Caco-2 (cell line): ENCODE measurements around the gene BMP7. TPM values are rescaled to one million over a fixed set of nuclear protein-coding genes. Genes with fewer than 3 reads are reported as not detected.

Source experiments
- BruUV-seq: library from RNA; stranded (reverse); fragments of 400-500 nt; replicated peaks from 2 replicates; lab custom pipeline; 2021; lab: Mats Ljungman, UMichigan
- CTCF ChIA-PET: fragments of 300-600 bp; sonication (Branson Sonifier 250); formaldehyde crosslinking; loops from one replicate; lab custom pipeline; 2022; ENCODE audit warnings: antibody characterized with exemption; lab: Charles Lee
- POLR2A ChIA-PET: fragments of 300-600 bp; sonication (Branson Sonifier 250); formaldehyde crosslinking; loops from one replicate; lab custom pipeline; 2022; ENCODE audit warnings: antibody characterized with exemption; lab: Charles Lee
- DNase-seq, 2 experiments: peaks; one replicate each; pipeline versions ENCODE4 v3.0.0 to v3.0.0-alpha.2; 2020 to 2022
- H3K27me3 ChIP-seq: replicated peaks from 2 replicates; pipeline ENCODE4 v1.6.0; 2011; ENCODE audit warnings: low read length; ENCODE audit not compliant: control insufficient read depth, insufficient read depth
- H3K36me3 ChIP-seq: 2 replicates; pipeline ENCODE4 v1.5.1; 2011; ENCODE audit warnings: low read length; ENCODE audit not compliant: control insufficient read depth, insufficient read depth
- H3K4me1 ChIP-seq: fragments of 250-450 bp; sonication (Bioruptor Pico); 2 replicates; pipeline ENCODE4 v1.5.1; 2020; ENCODE audit warnings: mild to moderate bottlenecking
- H3K4me3 ChIP-seq: 2 replicates; pipeline ENCODE4 v1.5.1; 2011; ENCODE audit warnings: low read depth, mild to moderate bottlenecking, control low read depth, low read length
- H3K9me3 ChIP-seq: fragments of 250-450 bp; sonication (Bioruptor Pico); 2 replicates; pipeline ENCODE4 v1.5.1; 2020; ENCODE audit warnings: mild to moderate bottlenecking, moderate library complexity
- H3K27ac Mint-ChIP-seq: one replicate; pipeline ENCODE4 v1.8.0; 2022; ENCODE audit warnings: mixed read lengths; ENCODE audit not compliant: unreplicated experiment
- H3K27me3 Mint-ChIP-seq: one replicate; pipeline ENCODE4 v1.8.0; 2022; ENCODE audit warnings: mixed read lengths; ENCODE audit not compliant: insufficient read depth, unreplicated experiment
- H3K36me3 Mint-ChIP-seq: one replicate; pipeline ENCODE4 v1.8.0; 2022; ENCODE audit warnings: mild to moderate bottlenecking, mixed read lengths; ENCODE audit not compliant: insufficient read depth, unreplicated experiment
- H3K4me1 Mint-ChIP-seq: one replicate; pipeline ENCODE4 v1.8.0; 2022; ENCODE audit warnings: low read depth, mixed read lengths; ENCODE audit not compliant: unreplicated experiment
- H3K4me3 Mint-ChIP-seq: one replicate; pipeline ENCODE4 v1.8.0; 2022; ENCODE audit warnings: mild to moderate bottlenecking, moderate library complexity, mixed read lengths; ENCODE audit not compliant: unreplicated experiment
- H3K9me3 Mint-ChIP-seq: one replicate; pipeline ENCODE4 v1.8.0; 2022; ENCODE audit warnings: mixed read lengths; ENCODE audit not compliant: unreplicated experiment
- intact Hi-C: fragments of 100-400 bp; cut with micrococcal nuclease; formaldehyde crosslinking; loops from one replicate; pipeline ENCODE4 v1.10.0; 2022; ENCODE audit not compliant: unreplicated experiment
- total RNA-seq: library from RNA; stranded (reverse); gene quantifications from 2 replicates; pipeline ENCODE4 v1.2.3, GENCODE V29; 2022
- TF ChIP-seq, protein P1 (sequence below), 2 experiments: fragments of 200-600 bp in 1 of 2; IDR thresholded peaks; 1 replicate in 1 of 2; 2 replicates in 1 of 2; pipeline versions ENCODE4 v1.5.1 to v1.8.0; 2011 to 2022; ENCODE audit warnings: antibody characterized with exemption in 1 of 2, control low read depth in 1 of 2, inconsistent platforms in 1 of 2, low read depth in 1 of 2, low read length in 1 of 2, mild to moderate bottlenecking in 1 of 2, moderate library complexity in 1 of 2; ENCODE audit not compliant: insufficient read depth in 1 of 2, severe bottlenecking in 1 of 2, unreplicated experiment in 1 of 2

Gene BMP7
- total RNA-seq, 1 experiment from 2014 or later, result 317 TPM

DNA sequence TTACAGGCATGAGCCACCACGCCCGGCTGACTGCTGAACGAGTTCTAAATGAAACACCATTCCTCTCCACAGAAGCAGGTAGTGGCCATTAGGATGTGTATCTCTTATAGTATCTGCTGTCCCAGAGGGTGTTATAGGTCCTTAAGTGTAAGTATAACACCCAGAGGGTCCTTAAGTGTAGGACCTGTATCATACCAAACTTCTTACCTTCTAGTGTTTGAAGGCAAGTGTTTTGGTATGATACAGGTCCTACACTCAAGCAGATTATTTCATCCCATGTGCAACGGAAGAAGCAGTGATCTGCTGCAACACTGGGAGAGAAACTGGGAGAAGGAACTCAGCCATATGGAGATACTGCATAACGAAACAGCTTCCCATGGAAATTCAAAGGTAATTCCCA, 17.4 kb downstream of the BMP7 start:
- peaks cover 48% of the 10 kb centered on the region for H3K4me1 Mint-ChIP-seq
- TF ChIP-seq, protein P1, sequence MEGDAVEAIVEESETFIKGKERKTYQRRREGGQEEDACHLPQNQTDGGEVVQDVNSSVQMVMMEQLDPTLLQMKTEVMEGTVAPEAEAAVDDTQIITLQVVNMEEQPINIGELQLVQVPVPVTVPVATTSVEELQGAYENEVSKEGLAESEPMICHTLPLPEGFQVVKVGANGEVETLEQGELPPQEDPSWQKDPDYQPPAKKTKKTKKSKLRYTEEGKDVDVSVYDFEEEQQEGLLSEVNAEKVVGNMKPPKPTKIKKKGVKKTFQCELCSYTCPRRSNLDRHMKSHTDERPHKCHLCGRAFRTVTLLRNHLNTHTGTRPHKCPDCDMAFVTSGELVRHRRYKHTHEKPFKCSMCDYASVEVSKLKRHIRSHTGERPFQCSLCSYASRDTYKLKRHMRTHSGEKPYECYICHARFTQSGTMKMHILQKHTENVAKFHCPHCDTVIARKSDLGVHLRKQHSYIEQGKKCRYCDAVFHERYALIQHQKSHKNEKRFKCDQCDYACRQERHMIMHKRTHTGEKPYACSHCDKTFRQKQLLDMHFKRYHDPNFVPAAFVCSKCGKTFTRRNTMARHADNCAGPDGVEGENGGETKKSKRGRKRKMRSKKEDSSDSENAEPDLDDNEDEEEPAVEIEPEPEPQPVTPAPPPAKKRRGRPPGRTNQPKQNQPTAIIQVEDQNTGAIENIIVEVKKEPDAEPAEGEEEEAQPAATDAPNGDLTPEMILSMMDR (IDR thresholded peaks at IDR 0.05; ENCODE audit: insufficient read depth in 1 of 2, low read depth in 1 of 2, low read length in 1 of 2, severe bottlenecking in 1 of 2, unreplicated experiment in 1 of 2), result no peak
- no peaks in the 10 kb centered on the region for H3K27me3 Mint-ChIP-seq
- peaks cover 94% of the 10 kb centered on the region for H3K36me3 Mint-ChIP-seq
- ChIA-PET CTCF (interaction anchor here (1.0 to 2.3 kb wide), 5 partner anchors 17 to 86 kb away, joined by 3 to 28 read pairs (median 4); no protein-coding TSS in a partner anchor), POLR2A (no interaction called here)
- Histone ChIP-seq H3K27me3 (no peaks in the 10 kb centered on the region), H3K36me3 (no peaks in the 10 kb centered on the region), H3K4me3 (no peak overlapping the region), H3K9me3 (no peaks in the 10 kb centered on the region), H3K4me1 (peaks cover 29% of the 10 kb centered on the region)
- intact Hi-C loops, result no loop called here
- peak overlapping the region; percentile 81 for H3K27ac Mint-ChIP-seq
- H3K9me3 Mint-ChIP-seq, result no peaks in the 10 kb centered on the region
- no TSS peak for BruUV-seq
- no peak for DNase-seq
- no peak overlapping the region for H3K4me3 Mint-ChIP-seq

DNA sequence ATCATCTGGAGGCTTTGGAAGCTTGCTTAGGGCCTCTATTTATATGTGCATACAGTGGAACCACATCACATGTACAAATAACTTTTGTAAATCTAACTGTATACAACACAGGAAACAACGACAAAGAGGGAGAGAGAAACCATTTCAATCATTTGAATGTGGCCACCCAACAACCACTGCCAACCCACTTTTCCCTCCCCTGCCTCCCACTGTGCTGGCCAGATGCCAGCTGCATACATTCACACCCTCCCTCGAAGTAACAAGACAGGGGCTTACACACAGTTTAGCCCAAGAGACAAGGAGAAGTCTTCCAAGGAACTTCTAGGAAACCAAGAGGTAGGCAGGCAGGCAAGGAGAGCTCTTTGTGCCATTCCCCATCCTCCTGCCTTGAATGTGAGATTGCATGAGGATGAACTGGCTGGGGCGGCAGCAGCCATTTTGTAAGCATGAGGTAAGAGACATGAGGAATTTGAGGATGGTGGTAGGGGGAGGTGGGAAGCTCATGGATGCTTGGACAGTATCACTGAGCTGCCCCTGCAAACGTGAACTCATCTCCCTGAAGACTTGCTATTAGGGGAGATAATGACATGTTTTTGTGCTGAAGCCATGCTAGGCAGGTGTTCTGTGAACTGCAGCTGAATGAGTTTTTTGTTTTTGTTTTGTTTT, 18.2 kb downstream of the BMP7 start:
- intact Hi-C loops, result loop anchor here (1.0 kb wide), 1 partner anchor 78 kb away; no protein-coding TSS in a partner anchor
- Mint-ChIP-seq H3K4me3 (peak overlapping the region; percentile 1), H3K36me3 (peaks cover 94% of the 10 kb centered on the region), H3K4me1 (peaks cover 43% of the 10 kb centered on the region), H3K9me3 (no peaks in the 10 kb centered on the region), H3K27me3 (no peaks in the 10 kb centered on the region), H3K27ac (peak overlapping the region; percentile 81)
- ChIA-PET POLR2A (interaction anchor here (0.9 to 1.3 kb wide), 4 partner anchors 11 to 78 kb away, joined by 3 to 7 read pairs (median 5); no protein-coding TSS in a partner anchor), CTCF (interaction anchor here (0.7 to 2.3 kb wide), 11 partner anchors 9 to 98 kb away, joined by 3 to 28 read pairs (median 5); no protein-coding TSS in a partner anchor)
- TF ChIP-seq, protein P1 (IDR thresholded peaks at IDR 0.05; ENCODE audit: insufficient read depth in 1 of 2, low read depth in 1 of 2, low read length in 1 of 2, severe bottlenecking in 1 of 2, unreplicated experiment in 1 of 2), result no peak
- Histone ChIP-seq H3K4me3 (no peak overlapping the region), H3K4me1 (peaks cover 28% of the 10 kb centered on the region), H3K27me3 (no peaks in the 10 kb centered on the region), H3K36me3 (no peaks in the 10 kb centered on the region), H3K9me3 (no peaks in the 10 kb centered on the region)
- BruUV-seq, result no TSS peak
- no peak for DNase-seq

GRCh38 chr20:57247292-57247965, 19.0 kb downstream of the BMP7 start:
- Histone ChIP-seq H3K4me3 (no peak overlapping the region), H3K27me3 (no peaks in the 10 kb centered on the region), H3K9me3 (no peaks in the 10 kb centered on the region), H3K36me3 (no peaks in the 10 kb centered on the region), H3K4me1 (peaks cover 20% of the 10 kb centered on the region)
- Mint-ChIP-seq H3K4me1 (peaks cover 35% of the 10 kb centered on the region), H3K9me3 (no peaks in the 10 kb centered on the region), H3K27ac (peak overlapping the region; percentile 81), H3K27me3 (no peaks in the 10 kb centered on the region), H3K4me3 (peak overlapping the region; percentile 1), H3K36me3 (peaks cover 93% of the 10 kb centered on the region)
- TF ChIP-seq, protein P1 (IDR thresholded peaks at IDR 0.05; ENCODE audit: insufficient read depth in 1 of 2, low read depth in 1 of 2, low read length in 1 of 2, severe bottlenecking in 1 of 2, unreplicated experiment in 1 of 2), result no peak
- peak in 1 of 2 experiments; percentile 62 for DNase-seq
- TSS peak; percentile 47 for BruUV-seq
- ChIA-PET POLR2A (interaction anchor here (0.9 to 1.3 kb wide), 4 partner anchors 11 to 79 kb away, joined by 3 to 7 read pairs (median 5); no protein-coding TSS in a partner anchor), CTCF (interaction anchor here (0.7 to 2.3 kb wide), 12 partner anchors 10 to 99 kb away, joined by 3 to 28 read pairs (median 4); no protein-coding TSS in a partner anchor)
- intact Hi-C loops, result loop anchor here (1.0 kb wide), 2 partner anchors 11 to 17 kb away; no protein-coding TSS in a partner anchor
